GM12873 (cell line): ENCODE data around the gene JSRP1.

Experiments
- TF ChIP-seq, protein P1 (sequence below): IDR thresholded peaks from 2 replicates; pipeline ENCODE4 v1.5.1; 2012; ENCODE audit warnings: low read depth, mild to moderate bottlenecking, moderate library complexity, low read length, control low read depth; ENCODE audit not compliant: insufficient read depth; ENCODE audit errors: missing control alignments

The JSRP1 gene

DNA sequence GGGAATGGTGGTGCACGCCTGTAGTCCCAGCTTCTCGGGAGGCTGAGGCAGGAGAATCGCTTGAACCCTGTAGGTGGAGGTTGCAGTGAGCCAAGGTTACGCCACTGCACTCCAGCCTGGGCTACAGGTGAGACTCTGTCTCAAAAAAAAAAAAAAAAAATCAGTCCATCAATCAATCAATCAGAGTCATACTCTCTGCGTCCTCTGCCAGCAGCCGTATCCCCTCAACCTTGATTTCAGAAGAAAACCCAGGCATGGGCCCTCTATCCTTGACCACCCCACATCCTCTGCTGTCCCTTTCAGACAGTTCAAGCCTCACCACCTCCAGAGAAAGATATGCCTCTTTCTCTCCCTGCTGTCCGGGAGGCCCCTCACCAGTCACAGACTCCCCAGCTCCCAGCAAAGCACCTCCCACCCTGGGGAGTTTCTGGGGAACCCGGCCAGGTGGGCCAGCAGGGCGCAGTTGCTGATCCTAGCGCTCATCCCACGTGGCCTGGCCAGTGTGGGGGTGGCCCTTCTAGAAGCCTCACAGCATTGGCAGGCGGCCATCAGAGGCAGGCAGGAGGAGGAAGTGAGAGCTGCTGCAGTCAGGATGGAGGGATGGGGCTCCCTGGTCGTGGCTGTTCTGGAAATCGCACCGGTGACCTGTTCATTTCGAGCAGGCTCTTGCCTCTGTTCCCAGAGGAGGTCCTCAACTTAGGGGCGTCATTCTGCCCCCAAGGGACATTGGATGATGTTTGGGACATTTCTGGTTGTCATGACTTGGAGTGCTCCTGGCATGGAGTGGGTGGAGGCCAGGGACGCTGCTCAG, 10.2 kb upstream of the JSRP1 start:
- TF ChIP-seq, protein P1, sequence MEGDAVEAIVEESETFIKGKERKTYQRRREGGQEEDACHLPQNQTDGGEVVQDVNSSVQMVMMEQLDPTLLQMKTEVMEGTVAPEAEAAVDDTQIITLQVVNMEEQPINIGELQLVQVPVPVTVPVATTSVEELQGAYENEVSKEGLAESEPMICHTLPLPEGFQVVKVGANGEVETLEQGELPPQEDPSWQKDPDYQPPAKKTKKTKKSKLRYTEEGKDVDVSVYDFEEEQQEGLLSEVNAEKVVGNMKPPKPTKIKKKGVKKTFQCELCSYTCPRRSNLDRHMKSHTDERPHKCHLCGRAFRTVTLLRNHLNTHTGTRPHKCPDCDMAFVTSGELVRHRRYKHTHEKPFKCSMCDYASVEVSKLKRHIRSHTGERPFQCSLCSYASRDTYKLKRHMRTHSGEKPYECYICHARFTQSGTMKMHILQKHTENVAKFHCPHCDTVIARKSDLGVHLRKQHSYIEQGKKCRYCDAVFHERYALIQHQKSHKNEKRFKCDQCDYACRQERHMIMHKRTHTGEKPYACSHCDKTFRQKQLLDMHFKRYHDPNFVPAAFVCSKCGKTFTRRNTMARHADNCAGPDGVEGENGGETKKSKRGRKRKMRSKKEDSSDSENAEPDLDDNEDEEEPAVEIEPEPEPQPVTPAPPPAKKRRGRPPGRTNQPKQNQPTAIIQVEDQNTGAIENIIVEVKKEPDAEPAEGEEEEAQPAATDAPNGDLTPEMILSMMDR = no peak

DNA sequence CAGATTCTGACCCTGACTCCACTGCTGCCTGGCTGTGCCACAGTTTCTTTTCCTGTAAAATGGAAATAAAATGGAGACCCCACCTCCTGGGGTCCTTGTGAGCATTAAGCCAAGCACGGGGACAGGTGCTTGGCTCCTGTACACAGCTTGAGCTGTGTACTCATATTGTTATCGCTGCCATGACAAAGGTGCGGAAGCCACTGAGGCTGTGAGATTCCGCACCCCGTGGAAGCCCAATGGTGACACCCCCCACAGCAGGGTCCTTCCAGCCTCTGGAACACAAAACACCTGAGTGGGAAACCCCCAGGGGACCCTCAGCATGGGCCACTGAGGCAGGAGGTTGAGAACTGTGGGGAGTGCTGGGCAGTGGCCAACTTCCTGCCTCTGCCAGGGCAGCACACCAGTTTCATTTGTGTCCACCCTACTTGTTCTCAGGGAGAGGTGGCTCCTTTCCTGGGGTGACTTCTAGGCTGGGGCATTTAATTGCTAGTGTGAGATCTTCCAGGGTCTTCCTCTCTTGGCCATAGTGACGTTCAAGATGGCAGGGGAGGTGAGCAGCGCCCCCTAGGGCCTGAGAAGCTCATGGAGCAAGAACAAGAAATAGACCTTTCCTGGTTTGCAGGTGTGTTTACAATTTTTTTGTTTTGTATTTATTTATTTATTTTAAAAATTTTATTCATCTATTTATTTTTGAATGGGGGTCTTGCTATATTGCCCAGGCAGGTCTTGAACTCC, 5.4 kb upstream of the JSRP1 start:
- TF ChIP-seq, protein P1 = peak; percentile 72

DNA sequence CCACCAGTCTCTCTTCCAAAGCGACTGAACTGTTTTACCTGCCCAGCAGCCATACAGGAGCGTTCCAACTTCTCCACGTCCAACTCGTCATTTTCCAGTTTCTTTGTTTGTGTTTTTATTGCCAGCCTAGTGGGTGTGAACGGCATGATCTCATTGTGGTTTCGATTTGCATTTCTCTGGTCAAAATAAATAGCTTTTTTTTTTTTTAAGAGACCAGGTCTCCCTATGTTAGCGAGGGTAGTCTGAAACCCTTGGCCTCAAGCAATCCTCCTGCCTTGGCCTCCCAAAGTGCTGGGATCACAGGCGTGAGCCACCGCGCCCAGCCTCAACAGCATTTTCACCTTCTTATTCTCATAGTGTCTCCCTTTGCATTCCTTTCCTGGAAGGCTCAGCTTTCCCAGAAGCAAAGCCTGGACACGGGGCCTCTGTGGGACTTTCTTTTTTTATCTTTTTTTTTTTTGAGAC, 4.2 kb upstream of the JSRP1 start:
- TF ChIP-seq, protein P1 = no peak

DNA sequence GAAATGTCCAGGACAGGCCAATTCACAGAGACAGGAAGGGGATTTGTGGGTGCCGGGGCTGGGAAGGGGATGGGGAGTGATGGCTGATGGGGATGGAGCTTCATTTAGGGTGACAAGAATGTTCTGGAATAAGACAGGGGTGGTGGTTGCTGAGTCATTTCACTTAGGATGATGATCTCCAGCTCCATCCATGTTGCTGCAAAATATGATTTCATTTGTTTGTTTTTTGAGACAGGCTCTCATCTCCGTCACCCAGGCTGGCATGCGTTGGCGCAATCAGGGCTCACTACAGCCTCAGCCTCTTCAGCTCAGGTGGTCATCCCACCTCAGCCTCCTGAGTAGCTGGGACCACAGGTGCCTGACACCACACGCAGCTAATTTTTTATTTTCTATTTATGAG, 3.1 kb upstream of the JSRP1 start:
- TF ChIP-seq, protein P1 = no peak

DNA sequence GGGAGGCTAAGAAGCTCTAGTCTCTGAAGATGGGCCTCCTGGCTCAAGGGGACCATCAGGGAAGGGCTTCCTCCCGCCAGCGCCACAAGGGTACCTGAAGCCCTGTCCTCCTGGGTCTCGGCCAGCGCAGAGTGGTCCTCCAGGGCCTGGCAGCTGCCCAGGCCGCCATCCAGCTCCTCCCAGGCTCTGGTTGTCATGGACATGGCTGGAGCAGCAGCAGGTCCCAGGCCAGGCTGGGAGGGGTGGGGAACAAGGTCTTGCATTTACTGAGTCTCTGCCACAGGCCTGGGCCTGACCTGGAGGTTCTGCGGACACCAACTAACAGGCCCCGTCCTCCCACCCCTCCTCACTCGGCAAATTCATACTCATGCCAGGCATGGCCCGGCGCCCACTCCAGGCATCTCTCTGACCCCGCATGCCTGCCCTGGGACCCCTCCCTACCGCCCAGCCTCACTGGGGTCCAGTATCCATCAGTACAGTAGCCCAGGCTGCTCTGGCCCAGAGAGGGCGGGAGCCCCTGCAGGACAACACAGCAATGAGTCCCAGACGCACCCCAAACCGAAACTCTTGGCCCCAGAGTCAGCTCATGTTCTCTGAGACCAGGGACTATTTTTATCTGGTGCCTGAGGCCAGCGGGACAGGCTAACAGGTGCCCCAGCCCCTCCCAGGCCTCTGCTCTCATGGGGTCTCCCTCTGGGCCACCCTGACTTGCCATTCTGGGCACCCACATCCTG, 938 bp downstream of the JSRP1 start:
- TF ChIP-seq, protein P1 = no peak

DNA sequence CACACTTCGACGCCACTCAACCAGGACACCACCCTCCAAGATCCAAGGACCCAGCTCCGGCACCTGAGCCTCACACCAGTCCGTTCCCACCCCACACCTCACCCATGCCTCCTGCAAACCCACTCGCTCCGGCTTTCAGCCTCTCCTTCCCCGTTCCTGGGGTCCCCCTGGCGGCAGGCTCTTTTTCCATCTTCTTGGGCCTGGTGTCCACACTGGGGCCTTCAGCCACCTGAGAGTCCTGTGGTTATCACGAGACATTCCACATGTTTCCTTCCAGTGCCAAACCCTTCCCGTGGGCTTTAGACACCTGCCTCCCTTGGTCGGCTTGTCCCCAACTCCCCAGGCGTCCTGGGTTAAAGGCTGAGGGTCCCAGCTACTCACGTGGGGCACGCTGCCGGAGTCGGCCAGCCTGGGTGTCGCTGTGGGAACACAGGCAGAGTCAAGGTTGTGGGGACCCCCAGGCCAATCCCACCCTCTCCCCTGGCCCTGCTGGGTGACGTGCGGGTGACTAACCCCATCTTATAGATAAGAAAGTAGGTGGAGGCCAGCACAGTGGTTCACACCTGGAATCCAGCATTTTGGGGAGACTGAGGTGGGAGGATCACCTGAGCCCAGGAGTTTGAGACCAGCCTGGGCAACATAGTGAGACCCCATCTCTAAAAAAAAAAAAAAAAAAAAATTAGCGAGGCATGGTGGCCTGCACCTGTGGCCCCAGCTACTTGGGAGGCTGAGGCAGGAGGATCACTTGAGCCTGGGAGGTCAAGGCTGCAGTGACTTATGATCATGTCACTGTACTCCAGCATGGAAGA, 1.9 kb downstream of the JSRP1 start:
- TF ChIP-seq, protein P1 = no peak
